HG02981 (cell line): ENCODE measurements around the gene CD300A.

Experiments used
- ATAC-seq: cut with Tn5 transposase; IDR thresholded peaks from one replicate; pipeline ENCODE4 v1.9.1; 2021; ENCODE audit warnings: mild to moderate bottlenecking, moderate library complexity; ENCODE audit not compliant: unreplicated experiment

CD300A gene

GRCh38 chr17:74466111-74466827, at the start of gene CD300A:
TSS of gene CD300A (plus strand) at chr17:74466634. CDS start at chr17:74466704, 70 bp downstream.
- no peak for ATAC-seq

GRCh38 chr17:74417178-74418045, 49.0 kb upstream of the CD300A start:
- peak; percentile 82 for ATAC-seq

GRCh38 chr17:74419928-74420411, 46.5 kb upstream of the CD300A start:
- ATAC-seq, result no peak

- ATAC-seq, result no peak
Observed at GRCh38 chr17:74424117-74424516, 42.3 kb upstream of the CD300A start.

- ATAC-seq, result no peak
Observed at GRCh38 chr17:74424657-74425056, 41.8 kb upstream of the CD300A start.

GRCh38 chr17:74426551-74427047, 39.8 kb upstream of the CD300A start:
- ATAC-seq, result no peak

GRCh38 chr17:74427048-74427762, 39.2 kb upstream of the CD300A start:
- no peak for ATAC-seq

GRCh38 chr17:74427763-74428153, 38.7 kb upstream of the CD300A start:
- ATAC-seq, result no peak

GRCh38 chr17:74429604-74430384, 36.6 kb upstream of the CD300A start:
- ATAC-seq, result peak; percentile 16

GRCh38 chr17:74430385-74430705, 36.1 kb upstream of the CD300A start:
- ATAC-seq, result peak; percentile 9

- ATAC-seq, result peak; percentile 33
Observed at GRCh38 chr17:74430706-74431567, 35.5 kb upstream of the CD300A start.

GRCh38 chr17:74431568-74432423, 34.6 kb upstream of the CD300A start, which contains the start of gene GPRC5C:
TSS of gene GPRC5C (plus strand) at chr17:74432088. CDS start at chr17:74439777, 7,689 bp downstream.
- no peak for ATAC-seq

GRCh38 chr17:74432424-74432690, 34.1 kb upstream of the CD300A start:
- no peak for ATAC-seq

- no peak for ATAC-seq
Observed at GRCh38 chr17:74432766-74433391, 33.6 kb upstream of the CD300A start.

GRCh38 chr17:74433421-74434121, 32.9 kb upstream of the CD300A start:
- no peak for ATAC-seq

- ATAC-seq, result no peak
Observed at GRCh38 chr17:74435775-74436359, 30.6 kb upstream of the CD300A start.

- no peak for ATAC-seq
Observed at GRCh38 chr17:74437702-74438101, 28.7 kb upstream of the CD300A start.
